ENCODE data around the gene ZNF263. TPM values are rescaled to one million over a fixed set of nuclear protein-coding genes. Genes with fewer than 3 reads are reported as not detected.

The ZNF263 gene
- total and polyA plus RNA-seq, 9 of the 15 experiments (the other 6 are each of a cell fraction or from before 2014, with no cell fraction given) = 4.6 to 48.3 (median 31.8) TPM

DNA sequence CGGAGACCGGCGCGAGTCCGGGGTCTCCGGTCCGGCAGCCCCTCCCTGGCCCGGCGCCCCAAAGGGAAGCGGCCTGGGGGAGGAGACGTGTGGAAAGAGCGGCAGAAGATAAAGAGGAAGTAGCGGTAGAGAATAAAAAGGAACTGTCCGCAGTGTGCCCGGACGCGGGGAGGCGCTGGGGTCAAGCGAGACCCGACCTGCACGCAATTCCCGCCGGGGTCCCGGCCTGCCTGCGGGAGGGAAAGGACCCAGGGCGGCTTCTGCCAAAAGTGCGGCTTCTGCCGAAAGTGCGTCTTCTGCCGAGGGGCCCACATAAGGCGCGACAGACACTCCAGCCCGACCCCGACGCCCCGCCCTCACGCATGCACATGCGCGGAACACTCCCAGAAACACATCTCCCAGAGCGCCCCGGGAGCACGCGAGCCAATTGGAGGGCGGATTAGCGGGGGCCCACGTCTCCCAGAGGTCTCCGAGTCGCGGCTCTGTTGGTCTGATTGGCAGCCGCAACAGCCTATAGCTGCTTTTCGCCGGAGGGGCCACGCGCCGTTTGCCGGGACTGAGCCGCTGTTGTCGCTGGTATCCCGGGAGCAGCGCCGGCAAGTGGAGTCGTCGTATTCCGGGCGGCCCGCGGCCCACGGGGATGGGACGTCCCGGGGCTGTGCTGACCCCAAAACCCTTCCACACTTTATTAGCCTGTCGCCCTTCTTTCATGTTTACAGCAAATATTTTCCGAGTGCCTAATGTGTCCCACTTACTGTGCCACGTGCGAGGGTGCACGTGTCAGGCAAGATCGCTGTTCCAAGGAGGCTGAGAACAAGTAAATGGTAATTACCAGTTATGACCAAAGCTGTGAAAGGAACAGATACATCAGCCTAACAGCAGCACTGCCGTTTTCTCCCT lies 18.9 kb upstream of the ZNF263 start (continued):
- TF ChIP-seq, protein P1, sequence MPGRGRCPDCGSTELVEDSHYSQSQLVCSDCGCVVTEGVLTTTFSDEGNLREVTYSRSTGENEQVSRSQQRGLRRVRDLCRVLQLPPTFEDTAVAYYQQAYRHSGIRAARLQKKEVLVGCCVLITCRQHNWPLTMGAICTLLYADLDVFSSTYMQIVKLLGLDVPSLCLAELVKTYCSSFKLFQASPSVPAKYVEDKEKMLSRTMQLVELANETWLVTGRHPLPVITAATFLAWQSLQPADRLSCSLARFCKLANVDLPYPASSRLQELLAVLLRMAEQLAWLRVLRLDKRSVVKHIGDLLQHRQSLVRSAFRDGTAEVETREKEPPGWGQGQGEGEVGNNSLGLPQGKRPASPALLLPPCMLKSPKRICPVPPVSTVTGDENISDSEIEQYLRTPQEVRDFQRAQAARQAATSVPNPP (IDR thresholded peaks at IDR 0.05; ENCODE audit: borderline replicate concordance, insufficient read depth, insufficient read length) = no peak
- TF ChIP-seq ZC3H8 (IDR thresholded peaks at IDR 0.05) (no peak), ZNF174 (CRISPR knock-in tag; IDR thresholded peaks at IDR 0.05) (no peak), PCBP2 (IDR thresholded peaks at IDR 0.05; ENCODE audit: low read depth, low read length, poor library complexity, severe bottlenecking) (no peak), NFIC (IDR thresholded peaks at IDR 0.05) (0 out of 2 replicates have a peak, but pooled peaks have one; percentile 12), NBN (IDR thresholded peaks at IDR 0.05; ENCODE audit: low read depth) (no peak; the same call in 1 of the 2 replicates), MYBL2 (IDR thresholded peaks at IDR 0.05; ENCODE audit: low read depth) (no peak), MYBL2 (CRISPR knock-in tag; IDR thresholded peaks at IDR 0.05; ENCODE audit: borderline replicate concordance) (no peak), ZNF133 (CRISPR knock-in tag; IDR thresholded peaks at IDR 0.05) (no peak), RBM25 (IDR thresholded peaks at IDR 0.05; ENCODE audit: low read depth, low read length, severe bottlenecking) (peak; percentile 92), ATF1 (CRISPR knock-in tag; IDR thresholded peaks at IDR 0.05) (no peak), ATF1 (tag; IDR thresholded peaks at IDR 0.05) (peak; percentile 86), L3MBTL2 (IDR thresholded peaks at IDR 0.05) (peak; percentile 99), MYC (IDR thresholded peaks at IDR 0.05; ENCODE audit: low read depth, low read length) (peak; percentile 93), MYC (CRISPR knock-in tag; IDR thresholded peaks at IDR 0.05; ENCODE audit: borderline replicate concordance, low read depth) (peak; percentile 80), ZNF766 (CRISPR knock-in tag; conservative IDR thresholded peaks at IDR 0.05) (no peak), TAF9B (IDR thresholded peaks at IDR 0.05; ENCODE audit: partially characterized antibody) (no peak), MEF2A (IDR thresholded peaks at IDR 0.05; ENCODE audit: control insufficient read depth, low read depth, low read length) (no peak), ESRRB (CRISPR knock-in tag; IDR thresholded peaks at IDR 0.05; ENCODE audit: borderline replicate concordance) (no peak), PRDM10 (IDR thresholded peaks at IDR 0.05; ENCODE audit: partially characterized antibody) (no peak)
- TF ChIP-seq, protein P2, sequence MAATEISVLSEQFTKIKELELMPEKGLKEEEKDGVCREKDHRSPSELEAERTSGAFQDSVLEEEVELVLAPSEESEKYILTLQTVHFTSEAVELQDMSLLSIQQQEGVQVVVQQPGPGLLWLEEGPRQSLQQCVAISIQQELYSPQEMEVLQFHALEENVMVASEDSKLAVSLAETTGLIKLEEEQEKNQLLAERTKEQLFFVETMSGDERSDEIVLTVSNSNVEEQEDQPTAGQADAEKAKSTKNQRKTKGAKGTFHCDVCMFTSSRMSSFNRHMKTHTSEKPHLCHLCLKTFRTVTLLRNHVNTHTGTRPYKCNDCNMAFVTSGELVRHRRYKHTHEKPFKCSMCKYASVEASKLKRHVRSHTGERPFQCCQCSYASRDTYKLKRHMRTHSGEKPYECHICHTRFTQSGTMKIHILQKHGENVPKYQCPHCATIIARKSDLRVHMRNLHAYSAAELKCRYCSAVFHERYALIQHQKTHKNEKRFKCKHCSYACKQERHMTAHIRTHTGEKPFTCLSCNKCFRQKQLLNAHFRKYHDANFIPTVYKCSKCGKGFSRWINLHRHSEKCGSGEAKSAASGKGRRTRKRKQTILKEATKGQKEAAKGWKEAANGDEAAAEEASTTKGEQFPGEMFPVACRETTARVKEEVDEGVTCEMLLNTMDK (IDR thresholded peaks at IDR 0.05; ENCODE audit: borderline replicate concordance, insufficient read depth, low read depth, low read length, poor library complexity, severe bottlenecking) = no peak
